WERI-Rb-1 (cell line): ENCODE results near the gene SMYD1.

Experiments used
- DNase-seq: peaks from one replicate; pipeline ENCODE4 v3.0.0-alpha.2; 2020
- H3K27ac ChIP-seq: fragments of 250-450 bp; sonication (Bioruptor Pico); 2 replicates; pipeline ENCODE4 v1.5.1; 2020; ENCODE audit warnings: mild to moderate bottlenecking, moderate library complexity
- H3K27me3 ChIP-seq: fragments of 250-450 bp; sonication (Bioruptor Pico); 2 replicates; pipeline ENCODE4 v1.5.1; 2021; ENCODE audit warnings: mild to moderate bottlenecking, low read depth, moderate library complexity; ENCODE audit not compliant: insufficient read depth, severe bottlenecking
- H3K36me3 ChIP-seq: fragments of 250-450 bp; sonication (Bioruptor Pico); 2 replicates; pipeline ENCODE4 v1.5.1; 2020; ENCODE audit warnings: mild to moderate bottlenecking, moderate library complexity
- H3K4me3 ChIP-seq: 2 replicates; pipeline ENCODE4 v1.5.1; 2011; ENCODE audit warnings: low read depth, mild to moderate bottlenecking, control low read depth, low read length
- H3K9me3 ChIP-seq: fragments of 250-450 bp; sonication (Bioruptor Pico); 2 replicates; pipeline ENCODE4 v1.5.1; 2021; ENCODE audit warnings: mild to moderate bottlenecking, moderate library complexity; ENCODE audit not compliant: severe bottlenecking
- TF ChIP-seq, protein P1 (sequence below): IDR thresholded peaks from 2 replicates; pipeline ENCODE4 v1.5.1; 2011; ENCODE audit warnings: low read depth, mild to moderate bottlenecking, control low read depth, inconsistent platforms, low read length

The SMYD1 gene

DNA sequence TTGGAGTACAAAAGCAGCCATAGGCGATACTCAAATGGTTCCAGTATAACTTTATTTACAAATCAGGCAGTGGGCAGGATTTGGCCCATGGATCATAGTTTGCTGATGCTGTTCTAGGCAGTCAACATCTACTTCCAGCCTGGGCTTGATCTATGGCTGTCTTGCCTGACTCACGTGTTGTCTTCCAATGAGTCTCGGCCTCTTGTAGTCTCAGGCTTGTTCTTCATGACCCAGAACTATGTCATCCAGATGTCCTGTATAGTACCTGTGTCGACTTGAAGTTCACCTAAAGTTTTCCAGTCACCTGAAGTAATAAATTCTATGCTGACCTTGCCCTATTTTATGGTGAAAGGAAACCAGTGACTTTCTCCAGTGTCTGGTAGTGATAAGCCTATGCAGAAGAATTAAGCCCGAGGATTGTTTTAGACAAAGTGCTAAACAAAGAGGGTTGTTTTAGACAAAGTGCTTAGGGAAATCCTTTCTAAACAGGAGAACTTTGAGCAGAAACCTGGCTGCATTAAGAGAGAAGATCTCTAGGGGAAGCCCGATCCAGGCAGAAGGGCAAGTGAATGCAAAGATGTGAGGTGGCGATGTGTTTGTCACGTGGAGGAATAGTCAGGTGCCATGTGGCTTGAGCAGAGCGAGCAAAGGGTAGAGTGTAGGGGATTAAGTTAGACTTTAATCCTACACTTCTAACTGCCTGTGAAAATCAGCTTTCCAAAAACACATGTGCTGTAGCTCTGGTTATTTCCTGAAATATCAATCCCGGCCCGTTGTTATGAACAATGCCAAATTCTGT, 94.0 kb downstream of the SMYD1 start:
- Histone ChIP-seq H3K27ac (no peak overlapping the region), H3K27me3 (peaks cover 52% of the 10 kb centered on the region), H3K4me3 (no peak overlapping the region), H3K9me3 (no peaks in the 10 kb centered on the region), H3K36me3 (no peaks in the 10 kb centered on the region)
- no peak for DNase-seq
- TF ChIP-seq, protein P1, sequence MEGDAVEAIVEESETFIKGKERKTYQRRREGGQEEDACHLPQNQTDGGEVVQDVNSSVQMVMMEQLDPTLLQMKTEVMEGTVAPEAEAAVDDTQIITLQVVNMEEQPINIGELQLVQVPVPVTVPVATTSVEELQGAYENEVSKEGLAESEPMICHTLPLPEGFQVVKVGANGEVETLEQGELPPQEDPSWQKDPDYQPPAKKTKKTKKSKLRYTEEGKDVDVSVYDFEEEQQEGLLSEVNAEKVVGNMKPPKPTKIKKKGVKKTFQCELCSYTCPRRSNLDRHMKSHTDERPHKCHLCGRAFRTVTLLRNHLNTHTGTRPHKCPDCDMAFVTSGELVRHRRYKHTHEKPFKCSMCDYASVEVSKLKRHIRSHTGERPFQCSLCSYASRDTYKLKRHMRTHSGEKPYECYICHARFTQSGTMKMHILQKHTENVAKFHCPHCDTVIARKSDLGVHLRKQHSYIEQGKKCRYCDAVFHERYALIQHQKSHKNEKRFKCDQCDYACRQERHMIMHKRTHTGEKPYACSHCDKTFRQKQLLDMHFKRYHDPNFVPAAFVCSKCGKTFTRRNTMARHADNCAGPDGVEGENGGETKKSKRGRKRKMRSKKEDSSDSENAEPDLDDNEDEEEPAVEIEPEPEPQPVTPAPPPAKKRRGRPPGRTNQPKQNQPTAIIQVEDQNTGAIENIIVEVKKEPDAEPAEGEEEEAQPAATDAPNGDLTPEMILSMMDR = no peak
